ENCODE data around the gene HLA-DMA. TPM values are rescaled to one million over a fixed set of nuclear protein-coding genes. Genes with fewer than 3 reads are reported as not detected.
A peak's percentile ranks its signal among the peaks of the same experiment; 100 is the strongest.

HLA-DMA gene
- total and polyA plus RNA-seq, 9 of the 15 experiments (the other 6 are each of a cell fraction or from before 2014, with no cell fraction given) = 0.13 to 0.83 (median 0.51) TPM

DNA sequence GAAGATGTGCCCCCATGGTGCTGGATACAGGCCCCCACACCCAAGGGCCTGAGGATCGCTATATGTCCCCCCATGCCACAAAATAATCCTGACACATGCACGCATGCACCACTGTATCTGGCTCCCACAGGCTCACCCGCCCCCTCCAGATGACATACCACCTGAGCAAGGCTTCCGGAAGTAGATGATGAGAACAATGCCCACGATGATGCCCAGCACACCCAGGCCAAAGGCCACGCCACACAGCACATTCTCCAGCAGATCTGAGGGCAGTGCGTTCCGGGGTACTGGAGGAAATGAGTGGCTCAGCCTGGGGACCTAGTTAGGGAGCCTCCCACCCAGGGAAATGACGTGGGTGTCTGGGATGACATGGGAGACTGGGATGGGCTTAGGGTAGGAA, 3.8 kb downstream of the HLA-DMA start:
- BruUV-seq (replicated peaks) = no TSS peak
- 5% methylated on average over 9 of the region's 9 CpGs for WGBS (ENCODE audit: insufficient coverage, low coverage, missing lambda C conversion rate)
- Histone ChIP-seq H3K9me1 (ENCODE audit: control insufficient read depth, insufficient read depth, low read length) (no peaks in the 10 kb centered on the region), H2AFZ (ENCODE audit: low read depth, low read length) (no peak overlapping the region), H3K27me3 (ENCODE audit: control insufficient read depth in 2 of 2, insufficient read depth in 2 of 2, low read length in 2 of 2) (peaks cover 2 to 24% of the 10 kb centered on the region in 2 experiments; a peak in 3 of 5 replicates), H3K9ac (ENCODE audit: insufficient read depth in 1 of 2, low read depth in 2 of 2, low read length in 2 of 2) (no peak overlapping the region), H3K27ac (ENCODE audit: extremely low read depth, low read depth, low read length) (no peak overlapping the region), H3K79me2 (ENCODE audit: control insufficient read depth, insufficient read depth, low read length) (no peaks in the 10 kb centered on the region), H3K9me3 (replicated peaks; ENCODE audit: control insufficient read depth, insufficient read depth, low read depth, low read length) (no peaks in the 10 kb centered on the region), H3K4me1 (replicated peaks in 1 of 2; ENCODE audit: control insufficient read depth in 2 of 2, insufficient read depth in 2 of 2, low read length in 2 of 2) (no peaks in the 10 kb centered on the region; a peak in 1 of 5 replicates), H3K4me3 (no peak overlapping the region), H3K36me3 (ENCODE audit: control insufficient read depth, insufficient read depth, low read length) (no peaks in the 10 kb centered on the region), H4K20me1 (replicated peaks; ENCODE audit: control insufficient read depth, insufficient read depth, low read length) (no peaks in the 10 kb centered on the region), H3K4me2 (ENCODE audit: insufficient read depth, low read length) (no peak overlapping the region)
- POLR2A ChIA-PET = interaction anchor here (13.5 kb wide), 1 partner anchor 22 kb away, joined by 309 read pairs; the partner anchor contains the start of gene BRD2
- TF ChIP-seq MEF2D (tag; conservative IDR thresholded peaks at IDR 0.05; ENCODE audit: low read depth) (no peak), BCL6 (CRISPR knock-in tag; IDR thresholded peaks at IDR 0.05) (no peak), ZNF444 (CRISPR knock-in tag; IDR thresholded peaks at IDR 0.05) (no peak), SP1 (CRISPR knock-in tag; IDR thresholded peaks at IDR 0.05) (no peak), FOSL1 (tag; conservative IDR thresholded peaks at IDR 0.05) (no peak), NFIC (IDR thresholded peaks at IDR 0.05) (no peak), SETDB1 (IDR thresholded peaks at IDR 0.05; ENCODE audit: low read length) (no peak), ZC3H4 (CRISPR knock-in tag; IDR thresholded peaks at IDR 0.05; ENCODE audit: borderline replicate concordance) (no peak), ZNF695 (CRISPR knock-in tag; IDR thresholded peaks at IDR 0.05) (no peak), RBM17 (IDR thresholded peaks at IDR 0.05; ENCODE audit: borderline replicate concordance, low read depth, low read length) (no peak)
- TF ChIP-seq, protein P1, sequence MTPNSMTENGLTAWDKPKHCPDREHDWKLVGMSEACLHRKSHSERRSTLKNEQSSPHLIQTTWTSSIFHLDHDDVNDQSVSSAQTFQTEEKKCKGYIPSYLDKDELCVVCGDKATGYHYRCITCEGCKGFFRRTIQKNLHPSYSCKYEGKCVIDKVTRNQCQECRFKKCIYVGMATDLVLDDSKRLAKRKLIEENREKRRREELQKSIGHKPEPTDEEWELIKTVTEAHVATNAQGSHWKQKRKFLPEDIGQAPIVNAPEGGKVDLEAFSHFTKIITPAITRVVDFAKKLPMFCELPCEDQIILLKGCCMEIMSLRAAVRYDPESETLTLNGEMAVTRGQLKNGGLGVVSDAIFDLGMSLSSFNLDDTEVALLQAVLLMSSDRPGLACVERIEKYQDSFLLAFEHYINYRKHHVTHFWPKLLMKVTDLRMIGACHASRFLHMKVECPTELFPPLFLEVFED (CRISPR knock-in tag; conservative IDR thresholded peaks at IDR 0.05) = no peak
- ATAC-seq (no peak), DNase-seq (ENCODE audit: extremely low read depth in 1 of 4, low spot score in 3 of 4) (peak in 1 of 4 experiments; percentile 7), FAIRE-seq (no peak)
- intact Hi-C loops (cut with micrococcal nuclease) = loop anchor here (5.0 kb wide), 1 partner anchor 62 kb away; no protein-coding TSS in a partner anchor
- CTCF ChIA-PET (ENCODE audit: low intra/inter-chr PET ratio) = no interaction called here
- in situ Hi-C loops (cut with MboI) = no loop called here

All from K562 (cell line).